Measurements from ENCODE around the gene KIF9.
"Not testable (repeated sequence)": the region's sequence is repeated elsewhere in the genome, so short reads cannot be mapped to it uniquely, and the experiment has no call there.

KIF9 gene

GRCh38 chr3:47225310-47225906 is 57.2 kb downstream of the KIF9 start:
- H3K4me3 ChIP-seq (ENCODE audit: low read depth, low read length), result no peak overlapping the region

GRCh38 chr3:47223755-47224154 is 58.8 kb downstream of the KIF9 start:
- DNase-seq, result no peak
- H3K27ac ChIP-seq, result no peak overlapping the region
- TF ChIP-seq, protein P1, sequence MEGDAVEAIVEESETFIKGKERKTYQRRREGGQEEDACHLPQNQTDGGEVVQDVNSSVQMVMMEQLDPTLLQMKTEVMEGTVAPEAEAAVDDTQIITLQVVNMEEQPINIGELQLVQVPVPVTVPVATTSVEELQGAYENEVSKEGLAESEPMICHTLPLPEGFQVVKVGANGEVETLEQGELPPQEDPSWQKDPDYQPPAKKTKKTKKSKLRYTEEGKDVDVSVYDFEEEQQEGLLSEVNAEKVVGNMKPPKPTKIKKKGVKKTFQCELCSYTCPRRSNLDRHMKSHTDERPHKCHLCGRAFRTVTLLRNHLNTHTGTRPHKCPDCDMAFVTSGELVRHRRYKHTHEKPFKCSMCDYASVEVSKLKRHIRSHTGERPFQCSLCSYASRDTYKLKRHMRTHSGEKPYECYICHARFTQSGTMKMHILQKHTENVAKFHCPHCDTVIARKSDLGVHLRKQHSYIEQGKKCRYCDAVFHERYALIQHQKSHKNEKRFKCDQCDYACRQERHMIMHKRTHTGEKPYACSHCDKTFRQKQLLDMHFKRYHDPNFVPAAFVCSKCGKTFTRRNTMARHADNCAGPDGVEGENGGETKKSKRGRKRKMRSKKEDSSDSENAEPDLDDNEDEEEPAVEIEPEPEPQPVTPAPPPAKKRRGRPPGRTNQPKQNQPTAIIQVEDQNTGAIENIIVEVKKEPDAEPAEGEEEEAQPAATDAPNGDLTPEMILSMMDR (IDR thresholded peaks at IDR 0.05; ENCODE audit: low read depth, low read length, missing control alignments), result no peak
- no peaks in the 10 kb centered on the region for H3K27me3 ChIP-seq (replicated peaks)
- in situ Hi-C loops (cut with HindIII; ENCODE audit: low pct_ligation_motif_present, low sequenced_read_pairs), result no loop called here
- H3K4me3 ChIP-seq (ENCODE audit: low read depth, low read length), result no peak overlapping the region
- no peaks in the 10 kb centered on the region for H3K36me3 ChIP-seq (replicated peaks)

More at GRCh38 chr3:47225310-47225906, 57.2 kb downstream of the KIF9 start:
- no peak for DNase-seq
- no peak overlapping the region for H3K27ac ChIP-seq
- in situ Hi-C loops (cut with HindIII; ENCODE audit: low pct_ligation_motif_present, low sequenced_read_pairs), result no loop called here
- no peaks in the 10 kb centered on the region for H3K27me3 ChIP-seq (replicated peaks)
- H3K36me3 ChIP-seq (replicated peaks), result no peaks in the 10 kb centered on the region
- TF ChIP-seq, protein P1 (IDR thresholded peaks at IDR 0.05; ENCODE audit: low read depth, low read length, missing control alignments), result no peak

DNA sequence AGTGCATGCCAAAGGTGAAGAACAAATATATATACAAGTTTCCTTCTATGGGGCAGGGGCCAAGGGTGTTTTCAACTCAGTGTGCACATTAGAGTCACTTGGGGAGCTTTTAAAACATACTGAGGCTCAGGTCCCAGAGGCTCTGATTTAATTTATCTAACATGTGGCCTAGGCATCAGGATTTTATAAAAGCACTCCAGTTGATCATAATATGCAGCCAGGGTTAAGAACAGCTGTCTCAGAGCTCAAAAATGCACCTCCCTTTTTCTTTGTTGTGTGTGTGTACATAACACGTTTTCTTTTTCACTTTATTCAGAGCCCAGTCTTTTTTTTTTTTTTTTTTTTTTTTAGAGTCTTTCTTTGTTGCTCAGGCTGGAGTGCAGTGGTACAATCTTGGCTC is 60.8 kb downstream of the KIF9 start:
- in situ Hi-C loops (cut with HindIII; ENCODE audit: low pct_ligation_motif_present, low sequenced_read_pairs), result no loop called here
- TF ChIP-seq, protein P1 (IDR thresholded peaks at IDR 0.05; ENCODE audit: low read depth, low read length, missing control alignments), result no peak
- H3K27ac ChIP-seq, result no peak overlapping the region
- H3K36me3 ChIP-seq (replicated peaks), result no peaks in the 10 kb centered on the region
- DNase-seq, result no peak
- H3K4me3 ChIP-seq (ENCODE audit: low read depth, low read length), result no peak overlapping the region
- no peaks in the 10 kb centered on the region for H3K27me3 ChIP-seq (replicated peaks)

DNA sequence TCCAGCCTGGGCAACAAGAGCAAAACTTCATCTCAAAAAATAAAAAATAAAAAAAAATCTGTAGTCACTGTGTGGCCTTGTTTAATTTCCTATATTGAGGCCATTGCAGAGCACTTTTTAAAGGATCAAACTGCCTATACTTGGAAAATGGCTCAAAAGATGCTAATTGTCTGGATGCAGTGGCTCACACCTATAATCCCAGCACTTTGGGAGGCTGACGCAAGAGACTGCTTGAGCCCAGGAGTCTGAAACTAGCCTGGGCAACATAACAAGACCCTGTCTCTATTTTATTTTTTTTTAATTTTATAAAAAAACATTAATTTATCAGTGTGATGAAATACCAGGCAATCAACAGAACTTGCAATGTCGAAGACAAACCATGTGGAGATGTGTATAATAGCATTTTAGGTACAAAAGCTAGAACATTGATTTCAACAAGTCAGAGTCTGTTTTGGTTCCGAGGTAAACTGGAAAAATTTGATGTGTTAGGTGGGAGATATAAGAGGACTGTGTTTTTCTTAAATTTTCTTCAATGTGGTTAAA is 71.7 kb downstream of the KIF9 start:
- H3K27me3 ChIP-seq (replicated peaks), result no peaks in the 10 kb centered on the region
- in situ Hi-C loops (cut with HindIII; ENCODE audit: low pct_ligation_motif_present, low sequenced_read_pairs), result no loop called here
- TF ChIP-seq, protein P1 (IDR thresholded peaks at IDR 0.05; ENCODE audit: low read depth, low read length, missing control alignments), result no peak
- H3K4me3 ChIP-seq (ENCODE audit: low read depth, low read length), result no peak overlapping the region
- DNase-seq, result no peak
- H3K36me3 ChIP-seq (replicated peaks), result no peaks in the 10 kb centered on the region
- no peak overlapping the region for H3K27ac ChIP-seq

GRCh38 chr3:47206022-47206421 is 76.6 kb downstream of the KIF9 start:
- in situ Hi-C loops (cut with HindIII; ENCODE audit: low pct_ligation_motif_present, low sequenced_read_pairs); H3K27me3 ChIP-seq (replicated peaks); H3K4me3 ChIP-seq (ENCODE audit: low read depth, low read length); DNase-seq; H3K36me3 ChIP-seq (replicated peaks); H3K27ac ChIP-seq: not testable (repeated sequence)

- H3K27ac ChIP-seq, result no peak overlapping the region
- H3K27me3 ChIP-seq (replicated peaks), result no peaks in the 10 kb centered on the region
- no peak for DNase-seq
- TF ChIP-seq, protein P1 (IDR thresholded peaks at IDR 0.05; ENCODE audit: low read depth, low read length, missing control alignments), result no peak
- no peaks in the 10 kb centered on the region for H3K36me3 ChIP-seq (replicated peaks)
- in situ Hi-C loops (cut with HindIII; ENCODE audit: low pct_ligation_motif_present, low sequenced_read_pairs), result no loop called here
- no peak overlapping the region for H3K4me3 ChIP-seq (ENCODE audit: low read depth, low read length)
Measured at GRCh38 chr3:47204875-47205274, 77.7 kb downstream of the KIF9 start.

All from brain microvascular endothelial cell (primary cell).